HG02678 (cell line): ENCODE measurements around the gene CCNC.
"Not testable (repeated sequence)": the region's sequence is repeated elsewhere in the genome, so short reads cannot be mapped to it uniquely, and the experiment has no call there.

Experiments used
- ATAC-seq: cut with Tn5 transposase; IDR thresholded peaks from one replicate; pipeline ENCODE4 v1.9.1; 2021; ENCODE audit warnings: mild to moderate bottlenecking, moderate library complexity; ENCODE audit not compliant: unreplicated experiment

CCNC gene

GRCh38 chr6:99603421-99604165 is 35.1 kb upstream of the CCNC start:
- ATAC-seq, result peak; percentile 49

DNA sequence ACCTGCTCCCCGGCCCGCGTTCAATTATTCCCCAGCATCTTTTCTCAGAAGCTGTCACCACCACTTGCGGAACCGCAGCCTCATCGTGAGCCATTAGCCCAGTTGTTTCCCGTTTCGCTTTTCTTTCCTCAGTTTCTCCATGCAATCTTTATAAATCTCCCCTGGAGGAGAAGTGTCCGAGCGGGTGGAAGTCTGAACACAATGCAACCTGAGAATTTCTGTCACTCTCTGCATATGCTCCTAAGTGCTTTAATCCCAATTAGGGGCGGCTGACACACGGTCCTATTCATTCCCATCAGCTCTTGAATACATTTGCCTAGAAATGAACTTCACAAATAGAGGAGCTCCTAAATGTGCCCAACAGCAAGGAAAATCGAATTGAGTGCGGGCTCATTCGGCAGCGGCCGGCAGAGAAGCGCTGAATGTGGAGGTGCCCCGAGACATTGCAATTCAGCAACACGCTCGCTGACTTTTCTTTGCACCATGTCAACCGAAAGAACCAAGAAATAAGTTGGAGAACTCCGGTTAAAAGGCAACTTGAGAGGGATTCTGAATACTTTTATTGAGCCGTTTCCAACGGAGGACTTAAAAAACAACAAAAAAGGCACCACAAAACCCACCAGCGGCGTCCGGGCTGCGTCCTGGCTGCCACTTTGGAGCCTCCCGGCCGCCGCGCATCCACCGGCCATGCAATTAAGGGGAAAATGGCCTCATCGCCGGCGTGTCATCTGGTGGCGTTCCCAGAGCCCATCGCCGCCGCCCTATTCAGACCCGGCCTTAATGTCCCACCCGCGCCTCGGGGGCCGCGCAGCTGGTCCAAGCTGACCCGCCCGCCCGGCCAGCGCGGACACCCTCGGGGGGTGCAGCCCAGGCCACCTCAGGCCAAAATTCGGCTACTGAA is 34.3 kb upstream of the CCNC start:
- ATAC-seq, result no peak

DNA sequence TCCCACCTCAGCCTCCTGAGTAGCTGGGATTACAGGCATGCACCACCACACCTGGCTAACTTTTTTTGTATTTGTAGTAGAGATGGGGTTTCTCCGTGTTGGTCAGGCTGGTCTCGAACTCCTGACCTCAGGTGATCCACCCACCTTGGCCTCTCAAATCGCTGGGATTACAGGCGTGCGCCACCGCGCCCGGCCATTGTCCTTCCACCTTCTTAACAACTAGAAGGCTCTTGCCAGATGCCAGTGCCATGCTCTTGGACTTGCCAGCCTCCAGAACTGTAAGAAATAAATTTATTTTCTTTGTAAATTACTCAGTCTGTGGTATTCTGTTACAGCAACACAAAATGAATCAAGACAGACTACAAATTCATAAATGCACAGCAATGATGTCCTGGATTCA is 26.2 kb upstream of the CCNC start:
- ATAC-seq, result not testable (repeated sequence)

GRCh38 chr6:99592900-99593299 is 24.4 kb upstream of the CCNC start:
- ATAC-seq, result no peak

DNA sequence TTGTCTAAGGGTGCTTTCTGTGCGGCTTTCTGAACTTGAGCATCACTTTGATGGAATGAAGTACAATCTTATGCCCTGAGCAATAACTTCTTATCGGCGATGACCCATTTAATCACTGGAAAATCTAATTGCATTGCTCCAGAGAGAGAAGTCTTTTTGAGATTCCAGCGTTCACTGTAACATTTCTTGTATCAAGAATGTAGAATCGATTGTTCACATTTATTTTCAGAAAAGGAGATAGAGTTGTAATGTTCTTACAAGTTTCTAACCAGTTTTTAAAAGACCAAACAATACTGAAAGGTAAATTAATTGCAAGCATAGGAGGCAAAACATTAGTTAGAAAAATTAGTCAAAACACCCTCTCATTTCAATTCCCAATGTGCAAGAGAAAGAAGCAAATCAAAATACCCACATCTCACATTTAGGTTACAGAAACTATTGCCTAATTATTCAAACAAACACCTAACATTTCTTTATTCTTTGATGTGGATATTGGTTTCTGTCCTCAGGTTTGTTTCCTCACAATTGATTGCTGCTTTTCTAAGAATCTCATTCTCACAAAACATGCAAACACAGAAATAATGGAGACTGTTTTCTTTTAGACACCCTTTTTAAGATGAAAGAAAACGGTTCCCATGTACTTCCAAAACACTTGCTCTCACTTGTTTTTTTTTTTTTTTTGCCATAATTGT is 23.4 kb upstream of the CCNC start:
- no peak for ATAC-seq

DNA sequence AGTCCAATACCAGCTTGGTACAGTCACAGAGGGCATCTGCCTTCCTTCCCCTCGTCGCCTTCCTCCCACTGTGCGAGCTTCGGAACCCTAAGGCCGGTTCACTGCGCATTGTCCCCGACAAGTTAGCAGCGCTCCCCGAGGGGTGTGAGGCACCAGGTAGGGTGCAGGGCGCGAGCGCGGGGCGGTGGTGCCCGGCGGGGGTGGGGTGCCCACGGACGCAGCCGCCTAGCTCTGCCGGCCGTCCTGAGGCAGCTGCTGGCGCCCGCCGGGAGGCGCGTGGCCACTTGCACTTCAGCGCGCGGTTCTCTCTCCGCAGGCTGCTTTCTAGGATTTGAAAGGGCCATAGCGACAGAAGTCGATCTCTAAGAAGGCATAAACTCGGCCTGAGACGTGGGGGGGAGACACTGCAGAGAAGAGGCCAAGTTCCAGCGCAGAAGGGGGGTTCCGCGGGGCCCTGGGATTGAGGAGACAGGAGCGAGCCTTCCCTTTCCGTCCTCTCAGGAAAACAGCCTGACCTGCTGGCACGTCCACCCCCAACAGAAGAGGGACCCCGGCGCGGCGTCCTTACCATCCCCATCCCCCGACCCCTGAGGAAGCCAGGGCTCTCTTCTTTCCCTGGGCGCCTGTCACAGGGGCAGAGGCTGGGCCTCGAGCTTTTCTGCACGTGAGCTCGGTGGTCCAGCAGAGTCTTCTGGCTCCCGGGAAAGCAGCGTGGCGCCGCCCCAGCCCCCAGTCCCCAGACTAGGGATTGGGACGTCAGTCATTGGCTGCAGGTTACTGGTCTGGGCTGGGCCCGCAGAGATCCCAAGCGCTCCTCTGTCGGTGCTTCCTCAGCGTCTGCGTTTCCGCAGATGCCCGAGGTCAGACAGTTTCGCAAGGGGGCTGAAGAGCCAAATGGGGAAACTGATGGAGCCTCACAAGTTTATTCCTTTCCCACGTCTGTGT is 22.5 kb upstream of the CCNC start:
- ATAC-seq, result no peak

GRCh38 chr6:99589907-99590493 is 21.5 kb upstream of the CCNC start:
- no peak for ATAC-seq

- ATAC-seq, result peak; percentile 27
These were observed 20.8 kb upstream of the CCNC start for GRCh38 chr6:99589290-99589672.

GRCh38 chr6:99588618-99589289 is 20.3 kb upstream of the CCNC start:
- peak; percentile 94 for ATAC-seq

GRCh38 chr6:99587792-99588191 is 19.3 kb upstream of the CCNC start:
- no peak for ATAC-seq

GRCh38 chr6:99579781-99580180 is 11.3 kb upstream of the CCNC start:
- ATAC-seq, result no peak

DNA sequence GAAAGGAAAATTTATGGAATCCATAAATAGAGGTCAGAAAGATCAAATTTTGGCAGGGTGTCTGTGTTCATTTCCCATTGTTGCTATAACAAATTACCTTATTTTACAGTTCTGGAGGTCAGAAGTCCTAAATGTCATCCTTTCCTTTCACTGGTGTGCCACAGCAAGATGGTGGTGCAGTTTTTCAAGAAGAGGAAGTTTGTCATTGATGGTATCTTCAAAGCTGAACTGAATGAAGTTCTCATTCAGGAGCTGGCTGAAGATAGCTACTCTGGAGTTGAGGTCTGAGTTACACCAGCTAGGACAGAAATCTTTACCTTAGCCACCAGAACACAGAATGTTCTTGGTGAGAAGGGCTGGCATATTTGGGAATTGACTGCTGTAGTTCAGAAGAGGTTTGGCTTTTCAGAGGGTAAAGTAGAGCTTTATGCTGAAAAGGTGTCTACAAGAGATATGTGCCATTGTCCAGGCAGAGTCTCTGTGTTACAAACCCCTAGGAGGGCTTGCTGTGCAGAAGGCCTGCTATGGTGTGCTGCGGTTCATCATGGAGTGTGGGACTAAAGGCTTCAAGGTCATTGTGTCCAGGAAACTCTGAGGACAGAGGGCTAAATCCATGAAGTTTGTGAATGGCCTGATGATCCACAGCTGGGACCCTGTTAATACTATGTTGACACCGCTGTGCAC is 7.2 kb upstream of the CCNC start:
- no peak for ATAC-seq

- no peak for ATAC-seq
These were observed 5.6 kb upstream of the CCNC start for GRCh38 chr6:99573980-99574617.

DNA sequence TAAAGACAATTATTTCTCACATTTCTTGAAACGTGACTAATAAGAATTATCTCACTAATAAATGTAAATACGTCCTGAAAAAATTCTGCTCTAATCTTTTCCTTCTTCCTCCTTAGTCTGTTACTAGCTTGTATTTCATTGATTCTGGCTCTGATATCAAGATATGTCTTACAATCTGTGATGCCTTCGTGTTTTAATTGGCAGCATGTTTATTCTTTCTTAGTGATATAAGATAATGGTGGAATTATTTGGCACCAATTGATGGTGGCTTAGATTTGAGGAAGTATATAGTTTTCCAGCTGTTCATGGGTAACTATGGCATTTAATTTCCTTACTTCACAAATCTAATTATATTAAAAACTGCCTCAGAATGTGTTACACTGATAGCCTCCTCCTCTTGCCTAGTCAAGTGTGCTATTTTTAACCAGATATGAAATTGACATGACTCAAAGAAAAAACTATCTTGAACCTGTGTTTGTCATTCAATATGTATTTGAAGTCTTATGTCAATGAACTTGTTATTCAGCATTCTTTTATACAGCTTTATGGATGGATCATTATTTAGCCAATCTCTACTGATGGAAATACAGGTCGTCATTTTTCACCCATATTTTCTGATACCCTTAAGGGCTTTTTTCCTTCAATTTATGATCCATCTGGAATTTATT is 5.3 kb downstream of the CCNC start:
- ATAC-seq, result no peak

- ATAC-seq, result no peak
These were observed 7.8 kb downstream of the CCNC start for GRCh38 chr6:99560668-99561067.

GRCh38 chr6:99559057-99559456 is 9.4 kb downstream of the CCNC start:
- no peak for ATAC-seq

GRCh38 chr6:99553888-99554287 is 14.6 kb downstream of the CCNC start:
- ATAC-seq, result no peak
